Stimulated activated CD8-positive, alpha-beta memory T cell treated with anti-CD3 and anti-CD28 coated beads, Interleukin-7, amount 100 ng/mL, for 4 hours (primary cell): ENCODE results near the gene SPATA6.

Source experiments
- DNase-seq, 2 donors: peaks; one replicate each; pipeline ENCODE4 v3.0.0-alpha.2; 2020; ENCODE audit warnings: low read depth in 2 of 2

The SPATA6 gene

GRCh38 chr1:48254254-48254653 lies 217.8 kb downstream of the SPATA6 start:
- DNase-seq: no peak

- DNase-seq: no peak
Measured at GRCh38 chr1:48251821-48252220, 220.2 kb downstream of the SPATA6 start.

DNA sequence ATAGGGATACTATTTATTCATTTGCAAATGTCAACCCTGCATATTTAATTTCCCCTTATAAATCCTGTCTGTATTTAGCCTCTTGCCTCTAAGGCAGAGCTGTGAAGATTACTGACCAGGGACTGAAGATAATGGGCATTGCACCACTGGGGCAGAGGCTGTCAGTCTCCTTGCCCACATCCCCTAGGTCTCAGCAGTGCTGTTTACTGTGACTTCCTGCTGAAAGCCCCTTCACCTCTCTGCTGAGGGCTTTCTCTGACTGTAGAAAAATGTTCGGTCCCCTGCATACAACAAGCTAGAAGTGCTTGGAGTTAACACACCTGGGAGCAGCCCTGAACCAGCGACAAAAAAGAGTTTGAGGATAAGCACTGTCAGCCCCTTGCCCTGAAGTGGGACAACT lies 220.7 kb downstream of the SPATA6 start:
- DNase-seq: no peak

GRCh38 chr1:48250572-48250971 lies 221.4 kb downstream of the SPATA6 start:
- DNase-seq: no peak

DNA sequence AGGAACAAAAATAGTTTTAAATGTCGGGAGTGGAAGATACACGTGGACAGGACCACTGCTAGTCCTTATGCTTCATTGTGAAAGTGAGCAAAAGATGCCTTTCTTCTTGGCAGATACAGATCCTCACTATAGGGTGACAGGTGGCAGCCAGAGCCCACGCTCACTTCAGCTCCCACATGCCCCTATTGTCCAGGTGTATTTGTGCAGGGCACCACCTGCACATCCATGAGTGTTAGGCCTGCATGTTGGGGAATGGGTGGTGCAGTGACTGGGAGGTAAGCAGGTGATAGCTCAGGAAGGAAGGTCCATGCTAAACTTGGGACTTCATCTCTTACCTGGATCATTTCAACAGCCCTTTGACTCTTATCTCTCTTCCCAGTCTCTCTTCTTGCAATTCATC lies 222.1 kb downstream of the SPATA6 start:
- no peak for DNase-seq

DNA sequence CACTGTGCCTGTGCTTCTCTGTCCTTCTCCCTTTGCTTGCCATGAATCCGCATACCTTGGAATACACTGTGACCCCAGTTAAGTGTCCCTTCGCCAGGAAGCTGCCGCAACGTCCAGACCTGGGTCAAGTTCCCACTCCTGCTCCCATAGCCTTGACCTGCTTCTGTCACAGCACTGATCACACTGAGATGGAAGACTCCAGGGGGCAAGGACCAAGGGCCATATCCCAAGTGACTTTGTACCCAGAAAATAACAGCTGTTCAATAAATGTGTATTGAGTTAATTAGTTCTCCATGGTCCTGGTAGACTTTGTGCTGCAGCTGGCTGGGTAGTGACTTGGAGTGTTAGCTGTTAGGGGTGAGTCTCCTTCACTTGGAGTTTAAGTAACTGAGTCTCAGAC lies 223.6 kb downstream of the SPATA6 start:
- DNase-seq: no peak

DNA sequence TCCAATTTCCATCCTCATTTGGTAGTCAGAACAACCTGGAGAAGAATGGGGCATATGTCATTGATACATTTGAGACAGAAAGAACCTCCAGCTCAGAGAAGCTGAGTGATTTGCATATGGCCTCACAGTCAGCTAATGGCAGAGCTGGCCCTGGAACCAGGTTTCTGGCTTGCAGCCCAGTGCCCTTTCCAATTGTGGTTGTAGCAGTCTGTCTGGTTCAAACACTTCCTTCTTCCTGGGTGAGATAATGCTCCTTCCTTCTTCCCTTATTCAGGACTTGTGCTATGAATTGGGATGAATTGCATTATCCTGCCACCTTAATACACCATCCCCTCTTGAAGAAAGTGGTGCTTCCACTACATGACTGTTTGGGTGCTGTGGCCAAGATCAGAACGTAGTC lies 225.3 kb downstream of the SPATA6 start:
- no peak for DNase-seq
